ENCODE results near the gene SH3BP2. TPM values are rescaled to one million over a fixed set of nuclear protein-coding genes. Genes with fewer than 3 reads are reported as not detected.

Gene SH3BP2
- total RNA-seq, 2 donors from 2014 or later = 56.0 to 61.7 TPM

DNA sequence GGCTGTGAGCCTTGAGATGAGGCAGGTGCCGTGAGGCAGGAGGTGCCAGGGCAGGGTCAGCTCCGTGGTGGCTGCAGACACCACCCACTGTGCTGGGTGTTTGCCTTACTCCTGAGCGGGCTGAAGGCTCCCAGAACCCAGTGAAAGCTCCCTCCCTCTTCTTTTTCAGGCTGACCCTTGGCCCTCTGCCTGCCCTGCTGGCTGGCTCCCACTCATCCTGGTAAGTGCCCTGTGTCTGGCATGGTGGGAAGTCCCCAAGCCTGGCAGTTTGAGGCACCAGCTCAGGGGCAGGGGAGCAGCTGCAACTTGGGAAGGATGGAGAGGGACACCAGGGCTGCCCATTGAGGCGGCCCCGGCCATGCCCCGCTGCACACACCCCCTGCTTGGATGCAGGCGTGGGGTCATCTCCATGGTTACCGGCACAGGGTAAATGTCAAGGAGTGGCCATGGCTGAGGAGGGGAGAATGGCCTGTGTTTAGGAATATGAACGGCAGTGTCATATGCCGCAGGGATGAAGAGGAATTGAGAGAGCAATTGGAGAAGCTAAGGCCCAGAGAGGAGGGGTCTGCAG lies 16.8 kb downstream of the SH3BP2 start:
- peaks cover 22 to 29% of the 10 kb centered on the region in 2 donors for H3K4me1 ChIP-seq (ENCODE audit: control insufficient read depth in 1 of 2, low read depth in 2 of 2)
- no peaks in the 10 kb centered on the region for H3K9me3 ChIP-seq
- no peak for DNase-seq (ENCODE audit: low spot score)
- TF ChIP-seq, protein P1, sequence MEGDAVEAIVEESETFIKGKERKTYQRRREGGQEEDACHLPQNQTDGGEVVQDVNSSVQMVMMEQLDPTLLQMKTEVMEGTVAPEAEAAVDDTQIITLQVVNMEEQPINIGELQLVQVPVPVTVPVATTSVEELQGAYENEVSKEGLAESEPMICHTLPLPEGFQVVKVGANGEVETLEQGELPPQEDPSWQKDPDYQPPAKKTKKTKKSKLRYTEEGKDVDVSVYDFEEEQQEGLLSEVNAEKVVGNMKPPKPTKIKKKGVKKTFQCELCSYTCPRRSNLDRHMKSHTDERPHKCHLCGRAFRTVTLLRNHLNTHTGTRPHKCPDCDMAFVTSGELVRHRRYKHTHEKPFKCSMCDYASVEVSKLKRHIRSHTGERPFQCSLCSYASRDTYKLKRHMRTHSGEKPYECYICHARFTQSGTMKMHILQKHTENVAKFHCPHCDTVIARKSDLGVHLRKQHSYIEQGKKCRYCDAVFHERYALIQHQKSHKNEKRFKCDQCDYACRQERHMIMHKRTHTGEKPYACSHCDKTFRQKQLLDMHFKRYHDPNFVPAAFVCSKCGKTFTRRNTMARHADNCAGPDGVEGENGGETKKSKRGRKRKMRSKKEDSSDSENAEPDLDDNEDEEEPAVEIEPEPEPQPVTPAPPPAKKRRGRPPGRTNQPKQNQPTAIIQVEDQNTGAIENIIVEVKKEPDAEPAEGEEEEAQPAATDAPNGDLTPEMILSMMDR (IDR thresholded peaks at IDR 0.05) = no peak
- ATAC-seq (ENCODE audit: insufficient number of reproducible peaks, low FRiP score, low read depth) = no peak
- no peaks in the 10 kb centered on the region for H3K27me3 ChIP-seq (replicated peaks; ENCODE audit: insufficient read depth)
- H3K4me3 ChIP-seq = no peak overlapping the region
- no peaks in the 10 kb centered on the region for H3K36me3 ChIP-seq
- H3K27ac ChIP-seq = no peak overlapping the region

DNA sequence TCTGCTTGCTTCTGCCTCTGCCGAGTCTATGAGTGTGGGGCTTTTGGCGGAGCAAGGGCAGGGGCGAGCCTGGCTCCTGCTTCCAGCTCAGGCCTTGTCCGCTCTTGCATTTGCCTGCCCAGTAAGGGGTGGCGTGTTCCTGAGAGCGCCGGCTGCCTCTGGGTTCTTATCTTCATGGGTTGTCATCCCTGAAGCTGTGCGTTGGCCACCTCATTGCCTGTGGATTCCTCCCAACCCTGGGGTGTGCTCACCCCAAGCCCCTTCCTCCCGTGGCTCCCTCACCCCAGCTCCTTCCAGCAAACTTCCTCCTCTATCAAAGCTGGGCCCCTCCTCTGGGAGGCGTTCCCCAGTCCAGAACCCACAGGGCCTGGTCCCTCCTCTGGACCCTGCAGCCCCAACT lies 17.5 kb downstream of the SH3BP2 start:
- peak overlapping the region in 1 of 2 donors; percentile 15 for H3K27ac ChIP-seq
- H3K36me3 ChIP-seq = no peaks in the 10 kb centered on the region
- DNase-seq (ENCODE audit: low spot score) = no peak
- H3K4me3 ChIP-seq = no peak overlapping the region
- peaks cover 16 to 29% of the 10 kb centered on the region in 2 donors for H3K4me1 ChIP-seq (ENCODE audit: control insufficient read depth in 1 of 2, low read depth in 2 of 2)
- no peaks in the 10 kb centered on the region for H3K27me3 ChIP-seq (replicated peaks; ENCODE audit: insufficient read depth)
- TF ChIP-seq, protein P1 (IDR thresholded peaks at IDR 0.05) = no peak
- no peak for ATAC-seq (ENCODE audit: insufficient number of reproducible peaks, low FRiP score, low read depth)
- H3K9me3 ChIP-seq = no peaks in the 10 kb centered on the region

DNA sequence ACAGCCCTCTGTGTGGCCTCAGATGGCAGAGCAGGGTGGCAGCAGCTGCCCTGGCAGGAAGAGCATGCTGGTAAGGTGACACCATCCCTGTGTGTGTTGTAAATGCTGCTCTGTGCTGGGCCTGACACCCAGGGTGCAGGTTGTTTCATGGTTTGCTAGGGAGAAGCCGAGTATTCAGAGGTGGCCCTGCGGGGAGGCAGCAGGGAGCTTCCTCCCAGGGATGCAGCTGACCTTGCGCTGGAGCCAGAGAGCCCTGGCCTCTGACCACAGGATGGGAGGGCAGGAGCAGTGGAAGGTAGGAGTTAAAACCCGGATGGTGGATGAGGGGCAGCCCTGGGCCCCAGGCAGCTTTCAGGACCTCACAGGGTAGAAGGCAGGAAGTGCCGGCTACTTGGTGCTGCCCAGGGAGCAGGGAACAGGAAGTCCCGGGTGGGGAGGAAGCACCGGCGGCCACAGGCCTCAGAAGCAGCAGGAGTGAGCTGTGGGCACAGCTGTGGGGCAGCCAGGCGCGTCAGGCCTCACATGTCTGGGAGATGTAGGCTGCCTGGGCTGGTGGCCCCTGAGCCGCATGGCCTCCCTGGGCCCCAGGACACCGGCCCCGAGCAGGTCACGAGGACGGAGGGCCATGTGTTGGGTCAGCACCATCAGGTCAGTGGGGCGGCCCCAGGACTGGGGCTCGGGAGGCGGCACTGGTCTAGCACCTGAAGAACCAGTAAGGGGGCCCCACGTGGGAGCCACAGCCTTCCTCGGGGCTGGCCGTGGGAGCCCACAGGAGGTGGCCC lies 19.1 kb downstream of the SH3BP2 start:
- no peak for ATAC-seq (ENCODE audit: insufficient number of reproducible peaks, low FRiP score, low read depth)
- Histone ChIP-seq H3K9me3 (no peaks in the 10 kb centered on the region), H3K27me3 (replicated peaks; ENCODE audit: insufficient read depth) (no peaks in the 10 kb centered on the region), H3K36me3 (no peaks in the 10 kb centered on the region), H3K4me3 (peak overlapping the region; percentile 62), H3K4me1 (ENCODE audit: control insufficient read depth in 1 of 2, low read depth in 2 of 2) (peaks cover 11 to 16% of the 10 kb centered on the region in 2 donors), H3K27ac (no peak overlapping the region)
- no peak for DNase-seq (ENCODE audit: low spot score)
- TF ChIP-seq, protein P1 (IDR thresholded peaks at IDR 0.05) = no peak

DNA sequence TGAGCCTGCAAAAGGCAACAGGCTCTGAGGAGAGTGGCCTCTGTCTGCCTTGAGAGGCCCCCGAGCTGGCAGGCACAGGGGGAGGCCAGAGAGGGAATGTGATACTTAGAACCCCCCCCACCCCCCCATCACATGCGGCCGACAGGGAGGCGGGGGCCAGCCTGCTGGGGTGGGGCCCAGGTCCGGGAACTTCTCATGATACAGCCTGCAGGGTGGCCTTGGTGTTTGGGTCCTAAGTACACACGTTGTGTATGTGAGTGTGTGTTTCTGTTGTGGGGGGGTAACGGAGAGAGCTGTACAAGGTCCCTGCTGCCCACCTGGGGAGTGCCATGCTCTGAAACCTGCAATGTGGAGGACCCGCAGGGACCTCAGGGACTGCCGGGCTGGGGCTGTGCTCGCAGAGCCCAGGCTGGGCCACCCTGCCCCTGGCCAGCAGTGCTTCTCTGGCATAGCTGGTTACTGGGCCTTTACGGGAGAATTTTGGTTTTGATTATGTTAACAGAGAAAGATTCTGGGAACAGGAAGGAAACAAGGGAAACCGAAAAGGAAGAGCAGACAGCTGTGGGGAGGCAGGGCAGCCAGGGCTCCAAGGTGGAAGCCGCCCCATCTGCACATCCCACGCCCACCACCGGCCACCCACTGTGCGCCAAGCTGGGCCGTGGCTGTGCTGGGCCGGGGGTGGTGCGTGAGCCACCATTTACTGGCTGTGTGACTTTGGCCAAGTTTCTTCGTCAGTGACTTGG lies 19.9 kb downstream of the SH3BP2 start:
- Histone ChIP-seq H3K9me3 (no peaks in the 10 kb centered on the region), H3K27me3 (replicated peaks; ENCODE audit: insufficient read depth) (no peaks in the 10 kb centered on the region), H3K4me1 (ENCODE audit: control insufficient read depth in 1 of 2, low read depth in 2 of 2) (peaks cover 12 to 17% of the 10 kb centered on the region in 2 donors), H3K36me3 (no peaks in the 10 kb centered on the region), H3K27ac (no peak overlapping the region), H3K4me3 (peak overlapping the region; percentile 62)
- ATAC-seq (ENCODE audit: insufficient number of reproducible peaks, low FRiP score, low read depth) (no peak), DNase-seq (ENCODE audit: low spot score) (no peak)
- TF ChIP-seq, protein P1 (IDR thresholded peaks at IDR 0.05) = no peak

All from thoracic aorta (tissue), 2 donors.